ENCODE data around the gene DOCK10. TPM values are rescaled to one million over a fixed set of nuclear protein-coding genes. Genes with fewer than 3 reads are reported as not detected.

Gene DOCK10
- 139 and 140 TPM in 2 replicates for total RNA-seq
- 96.0 TPM for total RNA-seq (2013)
- polyA plus RNA-seq = 49.5 and 60.0 TPM in 2 replicates
- polyA minus RNA-seq = 73.6 and 107 TPM in 2 replicates

DNA sequence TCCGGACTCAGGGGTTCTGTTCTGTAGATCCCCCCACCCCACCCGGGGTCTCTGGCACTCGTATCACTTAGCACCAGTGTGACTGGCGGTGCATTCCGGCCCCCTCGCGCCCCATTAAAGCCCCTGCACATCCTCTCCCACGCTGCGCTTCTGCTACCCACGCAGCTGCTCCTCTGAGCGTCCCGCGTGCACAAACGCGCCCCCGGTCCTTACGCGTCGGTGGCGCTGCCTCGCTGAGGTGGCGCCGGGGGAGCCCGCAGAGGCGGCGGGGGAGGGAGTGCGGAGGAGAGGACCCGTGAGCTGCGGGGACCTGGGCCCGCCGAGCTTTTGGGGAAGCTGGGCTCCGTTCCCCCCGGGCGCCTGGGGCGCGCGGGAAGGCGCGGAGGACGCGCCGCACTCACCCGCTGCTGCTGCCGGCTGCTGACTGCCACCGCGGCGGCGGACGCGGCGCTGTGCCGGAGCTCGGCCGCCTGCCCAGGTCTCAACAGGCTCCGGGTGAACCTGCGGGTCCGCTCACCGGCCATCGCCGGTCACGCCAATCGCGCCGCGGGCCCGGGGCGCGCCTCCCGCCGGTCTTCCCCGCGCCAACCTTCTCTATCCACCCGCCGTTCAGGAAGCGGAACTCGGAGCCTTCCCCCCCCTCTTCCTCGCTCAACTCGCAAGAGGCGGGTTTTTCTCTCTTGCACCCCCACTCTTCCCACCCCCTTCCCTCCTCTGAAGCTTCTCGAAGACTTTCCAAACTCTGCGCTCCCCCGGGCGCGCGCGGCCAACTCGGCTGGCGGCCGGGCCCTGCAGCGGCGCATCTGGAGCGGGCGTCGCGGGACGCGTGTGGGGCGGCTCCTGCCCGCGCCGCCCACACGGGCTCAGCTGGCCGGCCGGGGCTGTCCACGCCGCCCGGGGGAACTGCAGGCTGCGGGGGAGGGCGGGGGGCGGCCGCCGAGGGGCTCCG lies at the start of gene DOCK10:
Gene DOCK10 (minus strand): TSS at position 618 of the 949 bp plus-strand sequence. CDS start 94 bp downstream, at position 524.
- peak within 1 kb of the TSS; percentile 95 for H3K4me3 Mint-ChIP-seq
- intact Hi-C loops (cut with micrococcal nuclease) = loop anchor here (2.0 to 10.0 kb wide), 7 partner anchors 17 to 1750 kb away; partner anchors contain the start of gene MRPL44
- DNase-seq (peak; percentile 83), ATAC-seq (ENCODE audit: low read depth) (peak; percentile 44)
- H3K9me3 Mint-ChIP-seq (ENCODE audit: insufficient read depth) = no peaks in the 10 kb centered on the region
- no peak for TF ChIP-seq EZH2 (IDR thresholded peaks at IDR 0.05; ENCODE audit: borderline replicate concordance, insufficient read depth, low read depth, low read length, poor library complexity, severe bottlenecking)
- TF ChIP-seq, protein P1, sequence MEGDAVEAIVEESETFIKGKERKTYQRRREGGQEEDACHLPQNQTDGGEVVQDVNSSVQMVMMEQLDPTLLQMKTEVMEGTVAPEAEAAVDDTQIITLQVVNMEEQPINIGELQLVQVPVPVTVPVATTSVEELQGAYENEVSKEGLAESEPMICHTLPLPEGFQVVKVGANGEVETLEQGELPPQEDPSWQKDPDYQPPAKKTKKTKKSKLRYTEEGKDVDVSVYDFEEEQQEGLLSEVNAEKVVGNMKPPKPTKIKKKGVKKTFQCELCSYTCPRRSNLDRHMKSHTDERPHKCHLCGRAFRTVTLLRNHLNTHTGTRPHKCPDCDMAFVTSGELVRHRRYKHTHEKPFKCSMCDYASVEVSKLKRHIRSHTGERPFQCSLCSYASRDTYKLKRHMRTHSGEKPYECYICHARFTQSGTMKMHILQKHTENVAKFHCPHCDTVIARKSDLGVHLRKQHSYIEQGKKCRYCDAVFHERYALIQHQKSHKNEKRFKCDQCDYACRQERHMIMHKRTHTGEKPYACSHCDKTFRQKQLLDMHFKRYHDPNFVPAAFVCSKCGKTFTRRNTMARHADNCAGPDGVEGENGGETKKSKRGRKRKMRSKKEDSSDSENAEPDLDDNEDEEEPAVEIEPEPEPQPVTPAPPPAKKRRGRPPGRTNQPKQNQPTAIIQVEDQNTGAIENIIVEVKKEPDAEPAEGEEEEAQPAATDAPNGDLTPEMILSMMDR (IDR thresholded peaks at IDR 0.05) = no peak
- peaks cover 0 to 5% (median 1%) of the 10 kb centered on the region in 4 experiments for H3K27me3 ChIP-seq (replicated peaks in 1 of 4; ENCODE audit: control extremely low read depth in 1 of 4, control insufficient read depth in 3 of 4, insufficient read depth in 4 of 4, low read length in 3 of 4)
- H3K27ac Mint-ChIP-seq = peak within 1 kb of the TSS; percentile 97
- peak within 1 kb of the TSS; percentile 87 to 91 for H3K27ac ChIP-seq (ENCODE audit: low read length in 2 of 2)
- peak within 1 kb of the TSS; percentile 85 for H3K9ac ChIP-seq (ENCODE audit: low read length)
- H3K4me1 ChIP-seq (ENCODE audit: control insufficient read depth in 2 of 2, insufficient read depth in 2 of 2, low read length in 2 of 2) = peaks cover 26 to 29% of the 10 kb centered on the region in 2 donors
- H2AFZ ChIP-seq (ENCODE audit: insufficient read depth, low read depth, low read length, poor library complexity, severe bottlenecking) = peak within 1 kb of the TSS; percentile 85
- H4K20me1 ChIP-seq (ENCODE audit: control insufficient read depth, insufficient read depth, low read length, poor library complexity, severe bottlenecking) = no peaks in the 10 kb centered on the region
- CTCF ChIA-PET = interaction anchor here (0.6 to 4.0 kb wide), 6 partner anchors 9 to 618 kb away, joined by 3 to 20 read pairs (median 4); no protein-coding TSS in a partner anchor
- peak within 1 kb of the TSS; percentile 58 to 95 (median 81) for H3K4me3 ChIP-seq (ENCODE audit: control extremely low read depth in 1 of 5, extremely low read depth in 1 of 5, insufficient read depth in 1 of 5, low read depth in 2 of 5, low read length in 4 of 5)
- peak within 1 kb of the TSS; percentile 87 for H3K4me2 ChIP-seq (replicated peaks; ENCODE audit: low read depth, low read length, poor library complexity, severe bottlenecking)
- no peaks in the 10 kb centered on the region for H3K9me3 ChIP-seq (ENCODE audit: control extremely low read depth in 1 of 3, control insufficient read depth in 2 of 3, insufficient read depth in 1 of 3, low read length in 2 of 3)
- peaks cover 48% of the 10 kb centered on the region for H3K79me2 ChIP-seq (ENCODE audit: control insufficient read depth, insufficient read depth, low read length)
- no peaks in the 10 kb centered on the region for H3K36me3 ChIP-seq (replicated peaks in 1 of 2; ENCODE audit: control extremely low read depth in 1 of 2, control insufficient read depth in 1 of 2, extremely low read depth in 1 of 2, insufficient read depth in 2 of 2, low read length in 1 of 2)
- peaks cover 48% of the 10 kb centered on the region for H3K4me1 Mint-ChIP-seq
- POLR2A ChIA-PET = interaction anchor here (0.6 to 1.0 kb wide), 2 partner anchors 17 to 38 kb away, joined by 3 read pairs; no protein-coding TSS in a partner anchor
- WGBS (ENCODE audit: insufficient coverage) = under 1% methylated on average over 108 of the region's 113 CpGs
- peaks cover 8% of the 10 kb centered on the region for H3K27me3 Mint-ChIP-seq
